ENCODE results near the gene COMMD3.

Gene COMMD3

DNA sequence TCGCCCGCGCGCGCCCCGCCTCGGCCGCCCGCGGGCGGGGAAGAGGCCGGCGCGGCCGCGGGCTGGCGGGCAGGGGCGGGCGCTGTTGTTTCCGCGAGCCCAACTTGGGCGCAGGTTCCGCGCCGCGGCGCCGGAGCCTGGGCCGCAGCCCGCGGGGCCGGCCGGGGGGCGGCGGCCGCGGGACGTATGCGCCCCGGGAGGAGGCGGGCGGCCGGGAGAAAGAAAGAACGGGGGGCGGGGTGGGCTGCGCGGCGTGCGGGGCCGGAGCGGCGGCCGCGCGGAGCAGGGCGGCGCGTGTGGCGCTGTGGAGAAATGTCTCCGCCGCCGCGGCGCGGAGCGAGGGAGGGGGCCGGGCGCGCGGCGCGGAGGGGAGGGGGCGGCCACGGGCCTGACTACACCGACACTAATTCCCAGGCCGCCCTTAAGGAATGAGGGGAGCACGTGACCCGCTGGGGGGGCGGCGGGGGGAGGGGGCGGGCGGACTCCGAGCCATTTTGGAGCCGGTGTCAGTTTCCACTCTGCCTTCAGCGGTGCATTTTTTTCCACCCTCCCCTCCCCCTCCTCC is 4.5 kb downstream of the COMMD3 start, which contains the start of gene BMI1:
BMI1 (plus strand) TSS at position 509 of the 565 bp plus-strand sequence. CDS start 5,351 bp downstream, outside the sequence.
- no peaks in the 10 kb centered on the region for H3K27me3 ChIP-seq (replicated peaks; ENCODE audit: control insufficient read depth, insufficient read depth, low read length)
- H3K36me3 ChIP-seq (ENCODE audit: control insufficient read depth, insufficient read depth, low read length): no peaks in the 10 kb centered on the region
- peak within 1 kb of the TSS; percentile 80 for H3K4me3 ChIP-seq (replicated peaks; ENCODE audit: low read depth, low read length)
- TF ChIP-seq, protein P1, sequence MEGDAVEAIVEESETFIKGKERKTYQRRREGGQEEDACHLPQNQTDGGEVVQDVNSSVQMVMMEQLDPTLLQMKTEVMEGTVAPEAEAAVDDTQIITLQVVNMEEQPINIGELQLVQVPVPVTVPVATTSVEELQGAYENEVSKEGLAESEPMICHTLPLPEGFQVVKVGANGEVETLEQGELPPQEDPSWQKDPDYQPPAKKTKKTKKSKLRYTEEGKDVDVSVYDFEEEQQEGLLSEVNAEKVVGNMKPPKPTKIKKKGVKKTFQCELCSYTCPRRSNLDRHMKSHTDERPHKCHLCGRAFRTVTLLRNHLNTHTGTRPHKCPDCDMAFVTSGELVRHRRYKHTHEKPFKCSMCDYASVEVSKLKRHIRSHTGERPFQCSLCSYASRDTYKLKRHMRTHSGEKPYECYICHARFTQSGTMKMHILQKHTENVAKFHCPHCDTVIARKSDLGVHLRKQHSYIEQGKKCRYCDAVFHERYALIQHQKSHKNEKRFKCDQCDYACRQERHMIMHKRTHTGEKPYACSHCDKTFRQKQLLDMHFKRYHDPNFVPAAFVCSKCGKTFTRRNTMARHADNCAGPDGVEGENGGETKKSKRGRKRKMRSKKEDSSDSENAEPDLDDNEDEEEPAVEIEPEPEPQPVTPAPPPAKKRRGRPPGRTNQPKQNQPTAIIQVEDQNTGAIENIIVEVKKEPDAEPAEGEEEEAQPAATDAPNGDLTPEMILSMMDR (IDR thresholded peaks at IDR 0.05; ENCODE audit: insufficient read depth, low read length, poor library complexity, severe bottlenecking): no peak
- peak; percentile 68 for DNase-seq (ENCODE audit: extremely low read depth, insufficient read length)

DNA sequence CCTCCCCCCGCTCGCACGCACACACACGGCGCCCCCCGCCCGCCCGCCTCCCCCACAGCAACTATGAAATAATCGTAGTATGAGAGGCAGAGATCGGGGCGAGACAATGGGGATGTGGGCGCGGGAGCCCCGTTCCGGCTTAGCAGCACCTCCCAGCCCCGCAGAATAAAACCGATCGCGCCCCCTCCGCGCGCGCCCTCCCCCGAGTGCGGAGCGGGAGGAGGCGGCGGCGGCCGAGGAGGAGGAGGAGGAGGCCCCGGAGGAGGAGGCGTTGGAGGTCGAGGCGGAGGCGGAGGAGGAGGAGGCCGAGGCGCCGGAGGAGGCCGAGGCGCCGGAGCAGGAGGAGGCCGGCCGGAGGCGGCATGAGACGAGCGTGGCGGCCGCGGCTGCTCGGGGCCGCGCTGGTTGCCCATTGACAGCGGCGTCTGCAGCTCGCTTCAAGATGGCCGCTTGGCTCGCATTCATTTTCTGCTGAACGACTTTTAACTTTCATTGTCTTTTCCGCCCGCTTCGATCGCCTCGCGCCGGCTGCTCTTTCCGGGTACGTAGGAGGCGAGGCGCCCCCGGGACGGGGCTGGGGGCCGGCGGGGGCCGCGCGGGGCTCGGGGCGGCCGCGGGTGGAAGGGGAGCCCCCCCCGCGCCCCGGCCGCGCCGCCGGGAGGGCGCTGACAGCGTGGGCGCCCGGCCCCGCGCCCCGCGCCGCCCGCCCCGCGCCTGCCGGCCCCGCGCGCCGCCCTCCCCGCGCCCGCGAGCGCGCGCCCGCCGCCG is 5.2 kb downstream of the COMMD3 start:
- TF ChIP-seq, protein P1 (IDR thresholded peaks at IDR 0.05; ENCODE audit: insufficient read depth, low read length, poor library complexity, severe bottlenecking): no peak

DNA sequence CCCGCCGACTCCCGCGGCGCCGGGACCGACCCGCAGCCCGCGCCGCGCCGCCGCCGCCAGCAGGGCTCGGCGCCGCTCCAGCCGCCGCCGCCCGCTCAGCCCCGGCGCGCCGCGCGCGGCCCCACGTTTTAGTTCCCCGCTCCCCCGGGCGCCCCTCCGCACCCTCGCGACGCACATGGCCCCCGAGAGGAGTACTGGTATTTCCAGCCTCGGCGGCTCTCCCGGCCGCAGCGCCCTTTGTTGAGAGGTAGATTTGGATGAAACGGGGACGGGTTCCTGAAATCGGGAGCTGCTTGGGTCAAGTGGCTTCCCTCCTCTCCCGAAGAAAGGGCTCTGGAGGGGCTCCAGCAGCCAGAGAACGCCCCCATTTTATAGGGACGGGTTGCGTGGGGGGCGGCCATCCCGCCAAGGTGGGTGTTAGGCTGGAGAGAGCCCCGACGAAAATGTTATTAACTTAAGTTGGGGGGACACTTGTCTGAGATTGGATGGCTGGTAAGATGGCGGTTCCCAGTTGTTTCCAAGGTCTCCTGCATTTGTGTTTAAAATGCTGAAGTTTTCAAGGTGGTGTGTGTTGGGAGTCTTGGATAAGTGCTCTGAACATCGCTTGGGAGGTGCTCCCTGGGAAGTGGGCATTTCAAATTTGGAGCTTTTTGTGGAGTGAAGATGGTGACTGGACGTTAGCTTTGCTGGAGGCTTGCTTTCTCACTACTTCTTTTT is 5.9 kb downstream of the COMMD3 start:
- no peaks in the 10 kb centered on the region for H3K36me3 ChIP-seq (ENCODE audit: control insufficient read depth, insufficient read depth, low read length)
- DNase-seq (ENCODE audit: extremely low read depth, insufficient read length): peak; percentile 51
- peak overlapping the region; percentile 79 for H3K4me3 ChIP-seq (replicated peaks; ENCODE audit: low read depth, low read length)
- no peaks in the 10 kb centered on the region for H3K27me3 ChIP-seq (replicated peaks; ENCODE audit: control insufficient read depth, insufficient read depth, low read length)
- TF ChIP-seq, protein P1 (IDR thresholded peaks at IDR 0.05; ENCODE audit: insufficient read depth, low read length, poor library complexity, severe bottlenecking): no peak

More for the DNA sequence above, 5.2 kb downstream of the COMMD3 start:
- H3K27me3 ChIP-seq (replicated peaks; ENCODE audit: control insufficient read depth, insufficient read depth, low read length): no peaks in the 10 kb centered on the region
- H3K36me3 ChIP-seq (ENCODE audit: control insufficient read depth, insufficient read depth, low read length): no peaks in the 10 kb centered on the region
- peak; percentile 85 for DNase-seq (ENCODE audit: extremely low read depth, insufficient read length)
- peak overlapping the region; percentile 80 for H3K4me3 ChIP-seq (replicated peaks; ENCODE audit: low read depth, low read length)

DNA sequence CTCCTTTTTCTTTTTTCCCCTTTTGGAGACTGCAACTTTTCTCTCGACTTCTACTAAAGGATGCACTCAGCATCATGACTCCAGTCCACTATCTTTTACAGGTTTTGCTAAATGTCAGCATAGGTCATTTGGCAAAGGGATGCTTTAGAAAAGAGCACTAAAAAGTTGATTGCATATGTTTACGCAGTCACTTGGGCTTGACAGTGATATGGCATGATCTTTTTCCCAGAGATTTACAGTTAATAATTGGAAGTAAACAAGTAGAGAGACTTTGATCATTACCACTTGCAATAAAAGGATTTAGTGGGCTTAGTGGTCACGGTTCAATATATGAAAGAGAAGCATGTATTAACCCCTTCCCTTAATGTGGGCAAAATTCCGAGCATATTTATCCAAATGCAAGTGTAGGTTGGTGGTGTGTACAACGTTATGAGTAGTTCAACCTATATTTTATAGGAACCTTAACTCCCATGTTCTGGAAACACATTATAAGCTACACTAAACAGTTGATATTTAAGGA is 6.5 kb downstream of the COMMD3 start:
- H3K4me3 ChIP-seq (replicated peaks; ENCODE audit: low read depth, low read length): peak overlapping the region; percentile 79
- no peaks in the 10 kb centered on the region for H3K36me3 ChIP-seq (ENCODE audit: control insufficient read depth, insufficient read depth, low read length)
- DNase-seq (ENCODE audit: extremely low read depth, insufficient read length): no peak
- H3K27me3 ChIP-seq (replicated peaks; ENCODE audit: control insufficient read depth, insufficient read depth, low read length): no peaks in the 10 kb centered on the region
- TF ChIP-seq, protein P1 (IDR thresholded peaks at IDR 0.05; ENCODE audit: insufficient read depth, low read length, poor library complexity, severe bottlenecking): no peak

DNA sequence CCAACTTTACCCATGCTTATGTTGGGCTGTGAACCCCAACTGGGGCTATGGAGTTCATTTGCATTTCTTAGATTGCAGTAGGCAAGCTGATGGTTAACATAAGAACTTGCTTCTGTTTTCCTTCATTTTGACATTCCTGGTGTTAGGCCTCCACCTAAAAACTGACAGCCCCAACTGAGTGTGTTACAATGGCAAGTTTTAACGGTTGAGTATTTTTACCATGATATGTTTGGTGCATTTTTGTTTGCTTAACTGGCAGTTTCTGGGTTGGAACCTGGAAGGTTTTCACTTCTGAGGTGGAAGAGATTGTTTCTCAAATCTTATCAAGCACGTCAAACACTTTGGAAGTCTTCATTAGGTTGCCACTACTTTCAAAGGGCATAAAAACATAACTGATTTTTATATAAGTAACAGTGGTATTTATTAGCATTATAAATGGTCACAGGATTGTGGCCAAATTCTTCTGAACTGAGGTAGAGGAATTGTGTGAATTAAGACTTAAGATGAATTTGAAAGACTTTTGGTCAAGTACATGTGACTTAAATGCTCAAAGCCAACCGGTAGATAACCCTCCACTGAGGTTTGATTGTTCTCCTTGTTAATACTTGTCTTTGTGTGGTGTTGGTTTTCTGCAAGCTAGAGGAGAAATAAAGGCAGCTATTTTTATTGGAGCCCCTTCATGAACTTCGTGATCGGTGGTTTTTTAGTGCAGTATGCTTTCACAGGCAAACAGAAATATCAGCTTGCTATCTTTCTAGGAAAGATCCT is 7.5 kb downstream of the COMMD3 start:
- DNase-seq (ENCODE audit: extremely low read depth, insufficient read length): no peak
- Histone ChIP-seq H3K36me3 (ENCODE audit: control insufficient read depth, insufficient read depth, low read length) (no peaks in the 10 kb centered on the region), H3K27me3 (replicated peaks; ENCODE audit: control insufficient read depth, insufficient read depth, low read length) (no peaks in the 10 kb centered on the region), H3K4me3 (replicated peaks; ENCODE audit: low read depth, low read length) (no peak overlapping the region)
- TF ChIP-seq, protein P1 (IDR thresholded peaks at IDR 0.05; ENCODE audit: insufficient read depth, low read length, poor library complexity, severe bottlenecking): no peak

Data from GM06990 (cell line).